Effector CD8-positive, alpha-beta T cell (primary cell): ENCODE results near the gene ACADVL.
"Not testable (repeated sequence)": the region's sequence is repeated elsewhere in the genome, so short reads cannot be mapped to it uniquely, and the experiment has no call there.

Experiments used
- DNase-seq: peaks from one replicate; lab custom pipeline; 2025; lab: John Stamatoyannopoulos, UW
- total RNA-seq, 4 experiments: gene quantifications; one replicate each; lab custom pipeline; 2026; lab: John Stamatoyannopoulos, UW

Gene ACADVL
- 419 to 661 (median 478) reads per million in 4 experiments for total RNA-seq

GRCh38 chr17:7219812-7220592 is at the start of gene ACADVL, which contains the start of gene DLG4:
Gene ACADVL (plus strand): TSS chr17:7219938. CDS start chr17:7219985, 47 bp downstream.
Gene DLG4 (minus strand): TSS chr17:7219836.
- DNase-seq = peak; percentile 61

DNA sequence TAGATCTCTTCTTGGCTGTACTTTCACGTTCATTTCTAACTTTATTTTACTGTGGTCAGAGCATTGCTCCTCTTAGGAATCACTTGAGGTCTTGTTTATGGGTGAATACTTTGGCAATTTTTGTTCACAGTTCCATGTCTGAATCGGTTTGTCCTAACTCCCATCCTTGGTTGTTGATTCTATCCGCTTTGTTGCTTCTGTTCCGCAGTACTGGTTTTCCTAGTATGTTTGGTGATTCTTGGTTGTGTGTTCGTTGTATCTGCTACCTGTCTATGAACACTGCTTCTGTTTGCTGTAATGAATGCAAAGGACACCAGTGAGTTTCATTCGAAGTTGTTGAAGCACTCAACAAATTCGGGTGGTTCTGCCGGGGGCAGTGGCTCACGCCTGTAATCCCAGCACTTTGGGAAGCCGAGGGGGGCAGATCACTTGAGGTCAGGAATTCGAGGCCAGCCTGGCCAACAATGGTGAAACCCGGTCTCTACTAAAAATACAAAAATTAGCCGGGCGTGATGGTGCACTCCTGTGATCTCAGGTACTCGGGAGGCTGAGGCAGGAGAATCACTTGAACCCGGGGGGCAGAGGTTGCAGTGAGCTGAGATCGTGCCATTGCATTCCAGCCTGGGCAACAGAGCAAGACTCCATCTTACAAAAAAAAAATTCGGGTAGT is 47.1 kb upstream of the ACADVL start:
- not testable (repeated sequence) for DNase-seq

- peak; percentile 15 for DNase-seq
Measured at GRCh38 chr17:7173687-7174602, 45.8 kb upstream of the ACADVL start.

GRCh38 chr17:7174603-7175326 is 45.0 kb upstream of the ACADVL start:
- DNase-seq = no peak

- DNase-seq = no peak
Measured at GRCh38 chr17:7175330-7175733, 44.4 kb upstream of the ACADVL start.

DNA sequence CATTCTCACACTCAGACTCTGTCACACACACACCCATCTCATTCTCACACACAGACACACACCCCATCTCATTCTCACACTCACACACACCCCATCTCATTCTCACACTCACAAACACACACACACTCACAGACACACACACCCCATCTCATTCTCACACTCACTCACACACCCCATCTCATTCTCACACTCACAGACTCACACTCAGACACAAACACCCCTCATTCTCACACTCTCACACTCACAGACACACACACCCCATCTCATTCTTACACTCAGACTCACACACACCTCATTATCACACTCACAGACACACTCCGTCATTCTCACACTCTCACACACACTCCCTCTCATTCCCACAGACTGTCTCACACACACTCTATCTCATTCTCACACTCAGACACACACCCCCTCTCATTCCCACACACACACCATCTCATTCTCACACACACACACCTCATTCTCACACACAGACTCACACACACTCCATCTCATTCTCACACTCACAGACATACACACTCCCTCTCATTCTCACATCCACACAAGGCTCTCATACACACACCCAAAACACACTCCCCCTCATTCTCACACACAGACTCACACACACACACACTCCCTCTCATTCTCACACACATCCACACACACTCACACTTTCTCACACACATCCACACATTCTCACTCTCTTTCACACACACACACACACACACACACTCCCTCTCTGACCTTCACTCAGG is 43.5 kb upstream of the ACADVL start:
- DNase-seq = no peak

GRCh38 chr17:7176841-7177190 is 42.9 kb upstream of the ACADVL start:
- DNase-seq = no peak

DNA sequence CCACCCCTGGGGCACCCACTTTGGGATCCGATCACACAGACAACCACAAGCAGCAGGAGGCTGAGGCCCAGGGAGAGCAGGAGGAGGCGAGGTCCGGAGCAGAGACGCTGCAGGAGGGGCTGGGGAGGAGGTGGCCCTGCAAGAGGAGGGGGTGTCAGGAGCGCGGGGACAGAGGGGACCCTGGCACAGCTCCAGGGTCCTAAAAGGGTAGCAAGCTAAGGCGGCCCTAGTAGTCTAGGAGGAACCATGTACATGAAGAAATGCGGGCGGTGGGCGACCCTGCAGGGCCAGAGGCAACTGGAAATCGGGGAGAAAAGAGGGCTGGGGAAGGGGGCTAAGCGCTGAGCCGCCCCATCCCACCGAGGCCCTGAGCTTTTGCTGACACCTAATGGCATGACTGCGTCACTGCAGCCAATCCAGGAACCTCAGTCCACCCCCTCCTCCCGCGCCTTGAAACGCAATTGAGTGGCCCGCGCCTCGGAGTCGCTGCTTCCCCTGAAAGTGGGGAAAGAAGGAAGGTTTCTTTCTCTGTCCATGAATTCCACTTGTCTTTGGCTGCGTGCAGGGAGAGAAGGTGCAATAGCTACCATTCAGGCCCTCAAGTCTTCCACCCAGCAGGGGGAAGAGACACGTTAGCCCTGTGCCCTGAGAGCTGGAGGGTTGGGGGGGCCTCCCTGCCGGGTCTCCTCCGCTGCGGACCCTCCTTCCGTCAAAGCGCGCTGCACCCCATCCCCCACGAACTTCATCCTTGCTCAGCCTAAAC is 42.4 kb upstream of the ACADVL start:
- peak; percentile 44 for DNase-seq

DNA sequence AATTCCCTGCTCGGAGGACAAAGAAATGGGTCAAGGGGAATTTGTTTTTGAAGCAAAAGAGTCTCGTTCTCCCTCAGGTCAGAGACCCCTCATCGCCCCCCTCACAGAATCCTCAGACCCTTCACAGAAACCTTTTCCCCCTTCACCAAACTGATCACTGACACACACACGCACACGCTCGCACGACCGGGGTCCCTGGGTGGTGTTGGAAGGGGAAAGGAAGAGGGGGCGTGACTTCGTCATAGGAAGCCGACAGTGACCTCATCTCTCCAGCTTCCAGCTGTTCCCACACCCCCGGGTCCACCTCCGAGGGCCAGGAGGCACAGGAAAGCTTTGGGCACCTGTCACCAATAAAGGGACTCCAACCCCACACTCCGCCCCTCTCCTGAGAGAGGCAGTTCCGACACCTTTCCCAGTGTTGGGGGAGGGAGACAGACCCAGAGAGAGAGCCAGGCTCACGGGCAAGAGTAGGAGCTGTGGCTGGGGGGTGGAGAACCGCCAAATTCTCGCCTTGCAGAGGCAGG is 41.7 kb upstream of the ACADVL start:
- DNase-seq = no peak

DNA sequence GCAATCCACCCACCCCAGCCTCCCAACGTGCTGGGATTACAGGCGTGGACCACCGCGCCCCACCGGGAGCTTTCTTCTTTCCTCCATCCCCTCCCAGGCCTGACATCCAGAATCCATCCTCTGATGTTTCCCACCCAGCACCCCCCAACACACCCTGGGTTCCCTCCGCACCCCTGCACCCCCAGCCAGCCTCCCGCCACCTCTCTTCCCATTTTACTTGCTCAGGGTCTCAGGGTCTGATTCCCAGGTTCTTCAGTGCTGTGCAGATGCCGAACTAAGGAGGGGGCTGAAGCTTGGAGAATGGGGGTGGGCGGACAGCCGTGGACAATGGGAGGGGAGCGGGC is 40.8 kb upstream of the ACADVL start:
- DNase-seq = no peak

DNA sequence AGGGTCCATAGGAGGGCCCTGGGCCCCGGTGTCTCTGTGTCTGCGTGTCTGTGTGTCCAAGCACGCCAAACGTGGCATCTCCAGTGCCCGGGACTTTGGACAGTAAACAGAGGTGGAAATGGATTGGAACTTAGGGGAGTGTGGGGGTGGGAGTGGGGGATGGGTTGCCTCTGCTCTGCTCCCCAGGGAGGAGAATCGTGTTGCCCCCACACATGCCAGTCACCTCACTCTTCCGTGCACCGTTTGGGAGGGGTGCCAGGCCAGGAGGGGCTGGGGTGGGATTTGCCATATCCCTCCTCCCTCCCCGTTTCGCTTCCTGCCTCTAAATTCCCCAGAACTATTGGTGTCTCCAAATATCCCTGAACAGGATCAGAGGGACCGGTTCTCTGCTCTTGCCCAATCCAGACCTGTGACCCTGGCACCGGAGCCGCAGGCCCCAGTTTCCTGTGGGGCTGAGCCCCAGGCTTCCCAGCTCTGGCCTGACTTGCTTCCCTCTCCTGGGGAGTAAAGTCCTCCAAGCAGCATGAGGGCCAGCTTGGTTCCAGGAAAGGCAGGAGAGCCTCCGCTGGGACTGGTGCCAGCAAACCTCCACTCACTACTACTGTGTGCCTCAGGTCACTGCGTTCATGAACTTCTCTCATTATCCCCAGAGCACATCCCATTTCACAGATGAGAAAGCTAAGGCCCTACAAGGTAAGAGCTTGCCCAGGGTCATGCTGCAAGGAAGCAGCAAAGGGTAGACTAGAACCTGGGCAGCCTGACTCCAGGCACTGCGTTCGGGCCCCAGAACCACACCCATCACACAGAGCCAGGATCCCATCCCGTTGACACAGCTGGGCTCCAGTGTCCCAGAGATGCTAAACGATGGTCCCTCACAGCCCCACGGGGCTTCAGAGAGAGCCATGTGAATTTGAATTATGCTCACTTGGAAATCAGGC is 40.2 kb upstream of the ACADVL start, which contains the start of gene ASGR1:
TSS of gene ASGR1 (minus strand) at position 54 of the 938 bp plus-strand sequence. CDS start 807 bp downstream, outside the sequence.
- no peak for DNase-seq

DNA sequence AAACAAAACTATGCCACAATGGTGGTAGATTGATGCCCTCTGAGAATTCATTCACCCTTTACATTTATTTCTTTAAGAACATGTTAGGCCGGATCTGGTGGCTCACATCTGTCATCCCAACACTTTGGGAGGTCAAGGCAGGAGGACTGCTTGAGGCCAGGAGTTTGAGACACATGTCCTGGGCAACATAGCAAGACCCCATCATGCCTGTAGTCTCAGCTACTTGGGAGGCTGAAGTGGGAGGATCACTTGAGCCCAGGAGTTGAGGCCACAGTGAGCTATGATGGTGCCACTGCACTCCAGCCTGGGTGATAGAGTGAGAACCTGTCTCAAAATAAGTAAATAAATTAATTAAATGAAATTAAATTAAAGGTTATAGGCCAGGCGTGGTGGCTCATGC is 37.6 kb upstream of the ACADVL start:
- not testable (repeated sequence) for DNase-seq

DNA sequence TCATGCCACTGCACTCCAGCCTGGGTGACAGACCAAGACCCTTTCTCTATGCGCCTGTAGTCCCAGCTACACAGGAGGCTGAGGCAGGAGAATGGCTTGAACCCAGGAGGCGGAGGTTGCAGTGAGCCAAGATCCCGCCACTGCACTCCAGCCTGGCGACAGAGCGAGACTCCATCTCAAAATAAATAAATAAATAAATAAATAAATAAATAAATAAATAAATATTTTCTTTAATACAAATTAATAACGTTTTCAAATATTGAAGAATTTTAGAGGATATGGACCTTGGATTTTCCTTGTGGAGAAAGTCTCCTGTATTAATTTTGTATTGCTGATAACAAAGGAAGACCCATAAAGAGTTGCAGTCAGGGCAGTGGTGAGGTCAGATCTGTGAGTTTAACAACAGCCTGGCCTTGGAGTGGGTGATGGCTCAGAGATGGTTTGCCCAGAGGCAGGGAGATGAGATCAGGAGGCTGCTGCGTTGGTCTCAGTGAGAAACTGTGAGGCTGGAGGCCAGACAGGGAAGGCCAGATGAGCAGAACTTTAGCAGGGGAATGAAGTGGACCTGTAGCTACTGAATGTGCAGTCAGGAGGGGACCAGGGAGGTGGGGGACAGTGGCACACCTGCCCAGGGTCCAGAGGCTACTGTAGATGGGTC is 36.2 kb upstream of the ACADVL start:
- no peak for DNase-seq

GRCh38 chr17:7184091-7184488 is 35.6 kb upstream of the ACADVL start:
- DNase-seq = no peak

- DNase-seq = no peak
Measured at GRCh38 chr17:7184647-7185046, 35.1 kb upstream of the ACADVL start.

DNA sequence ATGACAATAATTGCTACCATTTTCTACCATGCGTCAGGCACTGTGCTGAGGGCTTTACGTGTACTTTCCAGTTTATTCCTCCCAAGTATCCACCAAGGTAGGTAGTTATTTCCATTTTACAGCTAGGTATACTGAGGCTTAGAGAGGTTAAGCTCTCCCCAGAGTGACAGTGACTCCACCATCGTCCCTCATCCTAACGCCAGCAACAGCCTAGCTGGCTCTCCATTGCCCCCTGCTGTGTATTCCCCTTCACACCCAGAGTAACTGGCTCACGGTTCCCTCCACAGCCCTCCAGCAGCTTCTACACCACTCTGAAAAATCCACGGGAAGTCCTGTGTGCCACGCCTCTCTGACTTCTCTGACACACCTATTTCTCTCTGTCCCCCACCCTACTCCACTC is 33.5 kb upstream of the ACADVL start:
- no peak for DNase-seq

- no peak for DNase-seq
Measured at GRCh38 chr17:7190276-7190917, 29.3 kb upstream of the ACADVL start.

DNA sequence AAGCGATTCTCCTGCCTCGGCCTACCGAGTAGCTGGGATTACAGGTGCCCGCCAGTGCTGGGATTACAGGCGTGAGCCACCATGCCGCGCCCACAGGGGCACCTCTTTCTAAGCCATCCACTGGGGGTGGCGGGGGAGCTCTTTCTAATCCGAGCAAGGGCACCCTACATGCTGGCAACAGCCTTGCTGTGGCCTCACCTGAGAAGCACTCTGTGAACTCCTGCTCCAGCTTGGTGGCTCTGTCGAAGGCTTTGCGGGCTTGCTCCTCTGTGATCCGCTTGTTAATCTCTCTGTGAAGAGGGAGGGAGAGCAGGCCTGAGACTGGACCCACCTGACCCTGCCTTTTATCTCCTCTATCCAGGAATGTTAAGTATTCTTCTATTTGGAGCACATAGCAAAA is 28.7 kb upstream of the ACADVL start:
- no peak for DNase-seq
